Transverse colon (tissue), 4 donors: ENCODE results near the gene VN1R2. TPM values are rescaled to one million over a fixed set of nuclear protein-coding genes. Genes with fewer than 3 reads are reported as not detected.
"Not testable (repeated sequence)": the region's sequence is repeated elsewhere in the genome, so short reads cannot be mapped to it uniquely, and the experiment has no call there.

Experiments
- DNase-seq: peaks from one replicate; pipeline ENCODE4 v3.0.0-alpha.2; 2019
- H3K27ac ChIP-seq, 4 donors: fragments of 200-600 bp; sonication (generic); 2 replicates each; pipeline ENCODE4 v1.5.1; 2016 to 2018; ENCODE audit warnings: inconsistent platforms in 4 of 4
- H3K27me3 ChIP-seq: fragments of 200-600 bp; sonication (generic); 2 replicates; pipeline ENCODE4 v1.5.1; 2017; ENCODE audit warnings: inconsistent platforms
- H3K36me3 ChIP-seq, 4 donors: fragments of 200-600 bp; sonication (generic); 2 replicates each; pipeline ENCODE4 v1.5.1; 2017 to 2019; ENCODE audit warnings: inconsistent platforms in 4 of 4
- H3K4me1 ChIP-seq, 4 donors: fragments of 200-600 bp; sonication (generic); 2 replicates each; pipeline ENCODE4 v1.5.1; 2017 to 2020; ENCODE audit warnings: inconsistent platforms in 4 of 4
- H3K4me3 ChIP-seq, 4 donors: fragments of 200-600 bp; sonication (generic); 1 replicate in 1 of 4; 2 replicates in 3 of 4; pipeline versions ENCODE4 v1.5.1 to v1.6.1; 2017 to 2019; ENCODE audit warnings: inconsistent platforms in 4 of 4
- H3K9me3 ChIP-seq, 2 donors: fragments of 200-600 bp; sonication (generic); 2 replicates each; pipeline ENCODE4 v1.5.1; 2017 to 2019; ENCODE audit warnings: inconsistent platforms in 2 of 2
- EP300 ChIP-seq: sonication (generic); formaldehyde crosslinking; IDR thresholded peaks from one replicate; pipeline ENCODE4 v1.6.1; 2017; ENCODE audit warnings: antibody characterized with exemption, low read depth
- POLR2A ChIP-seq: fragments of 450-650 bp; IDR thresholded peaks from one replicate; pipeline ENCODE4 v1.6.1; 2016; ENCODE audit warnings: antibody characterized with exemption, mild to moderate bottlenecking, moderate library complexity
- POLR2AphosphoS5 ChIP-seq, 3 donors: sonication (generic); formaldehyde crosslinking; IDR thresholded peaks; one replicate each; pipeline ENCODE4 v1.6.1; 2016; ENCODE audit warnings: antibody characterized with exemption in 3 of 3
- WGBS, 2 donors: methylation state at CpG; one replicate each; pipeline ENCODE4 v1.1.5; 2018; ENCODE audit warnings: low coverage in 1 of 2; 5-methylcytosine and 5-hydroxymethylcytosine counted together
- in situ Hi-C, 4 donors: fragments of 200-750 bp; cut with MboI; loops; one replicate each; pipeline versions ENCODE4 v1.15.0 to v1.15.1; 2017; ENCODE audit warnings: low sequenced_read_pairs in 3 of 4, low pct_ligation_motif_present in 1 of 4, low pct_unique_long_range_greater_than_20kb in 1 of 4
- intact Hi-C: fragments of 100-400 bp; cut with DNase I; formaldehyde crosslinking; loops from one replicate; pipeline ENCODE4 v1.15.1; 2023; ENCODE audit warnings: low total_unique reads
- total RNA-seq, 4 donors: library from RNA; depleted of rRNA; stranded (reverse); fragments of >200 nt; gene quantifications; one replicate each; pipeline ENCODE4 v1.1.0, GENCODE V29; 2016
- TF ChIP-seq, protein P1 (sequence below), 5 experiments: fragments of 200-600 bp in 3 of 5; fragments of 450-650 bp in 2 of 5; sonication (generic) in 3 of 5; IDR thresholded peaks; 1 replicate in 2 of 5; 2 replicates in 3 of 5; pipeline ENCODE4 v1.5.1; 2016 to 2017; ENCODE audit warnings: antibody characterized with exemption in 5 of 5, inconsistent platforms in 3 of 5, mild to moderate bottlenecking in 2 of 5, moderate library complexity in 1 of 5

VN1R2 gene
- total RNA-seq, 4 donors from 2014 or later: not detected

DNA sequence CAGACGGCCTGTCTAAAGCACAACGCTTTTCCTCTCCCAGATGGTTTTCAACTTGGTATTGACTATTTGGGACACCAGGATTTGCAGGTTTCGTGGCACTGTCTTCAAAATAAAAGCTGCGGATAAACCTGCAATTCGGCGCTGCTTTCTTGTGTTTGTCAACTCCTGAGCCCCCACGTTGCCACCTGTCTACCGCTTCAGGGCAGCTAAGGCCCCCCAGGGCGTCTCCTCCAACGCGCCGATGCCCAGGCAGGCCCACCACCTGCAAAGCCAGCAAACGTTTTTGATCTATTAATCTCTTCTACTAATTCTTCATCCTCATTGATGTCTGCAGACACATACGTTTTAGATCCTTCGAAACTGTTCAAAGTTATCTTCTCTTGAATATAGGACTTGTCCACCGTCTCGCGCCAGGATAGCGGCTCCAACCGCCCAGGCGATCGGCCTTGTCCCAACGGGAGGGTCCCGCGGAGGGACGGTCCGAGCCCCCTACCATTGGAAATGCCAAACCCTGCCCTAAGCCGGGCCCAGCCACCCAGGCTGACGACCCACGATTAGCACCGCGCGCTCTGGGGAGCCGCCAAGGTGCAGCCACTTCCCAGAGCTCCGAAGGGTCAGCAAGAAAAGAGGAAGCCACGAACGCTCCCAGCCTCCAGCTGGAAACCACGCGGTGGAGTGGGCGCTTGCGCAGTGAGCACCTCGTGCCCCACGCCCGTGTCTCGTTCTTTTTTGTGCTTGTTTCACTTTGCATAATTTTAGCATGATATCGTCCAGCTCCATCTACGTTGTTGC lies 32.9 kb downstream of the VN1R2 start:
- Histone ChIP-seq H3K9me3 (peaks cover 25 to 36% of the 10 kb centered on the region in 2 donors), H3K27me3 (no peaks in the 10 kb centered on the region), H3K4me3 (no peak overlapping the region), H3K36me3 (no peaks in the 10 kb centered on the region), H3K27ac (no peak overlapping the region), H3K4me1 (no peaks in the 10 kb centered on the region)
- 94 to 95% methylated on average over 2 to 47 of the region's 47 CpGs for WGBS, 2 donors
- intact Hi-C loops: no loop called here
- no peak for DNase-seq
- TF ChIP-seq EP300 (no peak), POLR2A (no peak), POLR2AphosphoS5 (IDR thresholded peaks at IDR 0.05) (no peak)
- TF ChIP-seq, protein P1, sequence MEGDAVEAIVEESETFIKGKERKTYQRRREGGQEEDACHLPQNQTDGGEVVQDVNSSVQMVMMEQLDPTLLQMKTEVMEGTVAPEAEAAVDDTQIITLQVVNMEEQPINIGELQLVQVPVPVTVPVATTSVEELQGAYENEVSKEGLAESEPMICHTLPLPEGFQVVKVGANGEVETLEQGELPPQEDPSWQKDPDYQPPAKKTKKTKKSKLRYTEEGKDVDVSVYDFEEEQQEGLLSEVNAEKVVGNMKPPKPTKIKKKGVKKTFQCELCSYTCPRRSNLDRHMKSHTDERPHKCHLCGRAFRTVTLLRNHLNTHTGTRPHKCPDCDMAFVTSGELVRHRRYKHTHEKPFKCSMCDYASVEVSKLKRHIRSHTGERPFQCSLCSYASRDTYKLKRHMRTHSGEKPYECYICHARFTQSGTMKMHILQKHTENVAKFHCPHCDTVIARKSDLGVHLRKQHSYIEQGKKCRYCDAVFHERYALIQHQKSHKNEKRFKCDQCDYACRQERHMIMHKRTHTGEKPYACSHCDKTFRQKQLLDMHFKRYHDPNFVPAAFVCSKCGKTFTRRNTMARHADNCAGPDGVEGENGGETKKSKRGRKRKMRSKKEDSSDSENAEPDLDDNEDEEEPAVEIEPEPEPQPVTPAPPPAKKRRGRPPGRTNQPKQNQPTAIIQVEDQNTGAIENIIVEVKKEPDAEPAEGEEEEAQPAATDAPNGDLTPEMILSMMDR (IDR thresholded peaks at IDR 0.05): no peak
- in situ Hi-C loops: no loop called here

DNA sequence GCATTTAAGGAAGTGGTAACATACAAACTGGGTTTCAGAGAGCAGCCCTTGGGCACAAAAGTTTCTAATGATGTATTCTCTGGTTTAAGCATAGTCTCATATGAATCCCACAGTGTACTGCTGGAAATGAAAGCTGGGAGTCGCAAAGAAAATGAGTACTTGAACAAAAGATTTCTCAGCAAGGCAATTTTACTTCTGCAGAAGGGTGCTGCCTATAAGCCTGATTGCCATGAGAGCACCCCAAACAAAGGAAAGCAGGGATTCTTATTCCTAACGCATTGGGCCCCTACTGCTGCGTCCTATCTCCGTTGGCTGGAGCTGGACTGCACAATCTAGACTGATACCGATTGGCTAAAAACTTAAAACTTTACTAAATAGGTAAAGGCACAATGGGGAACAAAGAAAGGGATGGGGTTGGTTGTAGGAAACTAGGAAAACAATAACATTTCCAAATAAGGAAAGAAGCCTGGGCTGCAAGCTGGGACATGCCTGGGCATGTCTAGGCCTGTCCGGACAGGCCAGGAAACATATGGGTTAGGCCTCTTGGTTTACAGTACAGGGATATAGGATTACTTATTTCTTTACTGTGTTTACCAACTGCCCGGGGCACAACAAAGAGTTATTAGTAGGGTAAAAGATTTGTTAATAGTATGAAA lies 36.8 kb downstream of the VN1R2 start:
- no peak for DNase-seq
- H3K27ac ChIP-seq: no peak overlapping the region
- 73 to 76% methylated on average over 5 to 7 of the region's 7 CpGs for WGBS, 2 donors
- TF ChIP-seq, protein P1 (IDR thresholded peaks at IDR 0.05): no peak
- TF ChIP-seq POLR2A: no peak
- no peak for TF ChIP-seq POLR2AphosphoS5 (IDR thresholded peaks at IDR 0.05)
- no peak for TF ChIP-seq EP300
- H3K27me3 ChIP-seq: no peaks in the 10 kb centered on the region
- no peaks in the 10 kb centered on the region for H3K4me1 ChIP-seq
- in situ Hi-C loops: no loop called here
- no peaks in the 10 kb centered on the region for H3K36me3 ChIP-seq
- H3K4me3 ChIP-seq: no peak overlapping the region
- intact Hi-C loops: no loop called here
- peaks cover 25 to 32% of the 10 kb centered on the region in 2 donors for H3K9me3 ChIP-seq

DNA sequence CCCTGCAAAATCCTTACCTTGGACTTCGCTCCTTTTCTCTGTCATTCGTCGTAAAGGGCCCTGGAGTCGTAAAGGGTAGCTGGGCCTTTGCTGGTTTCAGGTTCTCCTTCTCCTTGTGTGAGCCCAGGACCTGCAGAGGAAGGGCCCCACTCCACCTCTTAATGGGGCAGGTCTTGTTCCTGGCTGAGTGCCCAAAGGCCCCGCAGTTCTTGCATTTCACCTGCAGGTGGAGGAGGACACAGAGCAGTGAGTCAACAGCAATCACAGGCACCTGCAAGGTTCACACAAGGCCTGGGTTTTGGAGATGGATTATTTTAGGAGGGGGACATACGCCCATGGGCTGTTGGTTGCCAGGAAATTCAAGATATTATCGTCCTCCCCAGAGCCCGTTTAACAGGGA lies 43.2 kb downstream of the VN1R2 start:
- H3K4me1 ChIP-seq, H3K27ac ChIP-seq, in situ Hi-C loops, H3K4me3 ChIP-seq, H3K27me3 ChIP-seq, H3K9me3 ChIP-seq, intact Hi-C loops, H3K36me3 ChIP-seq, DNase-seq: not testable (repeated sequence)
- no CpG with 5 or more reads among the region's 8 CpGs for whole genome bisulfite sequencing, 2 donors

DNA sequence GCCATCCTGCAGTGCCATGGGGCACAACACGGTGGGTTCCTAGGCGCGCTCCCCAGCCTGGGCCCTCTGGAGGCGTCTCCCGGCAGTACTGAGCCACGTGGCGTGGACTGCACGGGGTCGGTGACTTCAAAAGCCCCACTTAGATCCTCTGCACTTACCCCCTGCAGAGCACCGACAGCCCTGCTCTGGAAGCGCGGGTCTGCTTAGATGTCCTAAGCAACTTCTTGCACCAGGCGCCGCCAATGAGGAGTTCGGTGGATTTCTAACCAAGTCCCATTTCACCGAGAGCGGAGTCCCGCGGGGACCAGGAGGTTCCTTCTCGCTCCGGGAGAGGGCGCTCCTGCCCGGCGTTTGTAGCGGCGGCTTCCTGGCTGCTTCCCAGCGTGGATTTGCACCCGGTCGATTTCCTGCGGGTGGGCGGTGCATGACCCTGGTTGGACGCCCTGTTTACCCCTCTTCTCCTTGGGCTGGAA lies 50.3 kb downstream of the VN1R2 start:
- H3K27me3 ChIP-seq: peaks cover 19% of the 10 kb centered on the region
- DNase-seq: no peak
- 0 to 36% methylated on average over 1 to 31 of the region's 32 CpGs for WGBS, 2 donors

More for the DNA sequence above, 50.3 kb downstream of the VN1R2 start:
- no peak overlapping the region for H3K27ac ChIP-seq
- in situ Hi-C loops (no loop called here), intact Hi-C loops (no loop called here)
- no peak overlapping the region for H3K4me3 ChIP-seq
- no peaks in the 10 kb centered on the region for H3K36me3 ChIP-seq
- H3K9me3 ChIP-seq: peaks cover 3 to 4% of the 10 kb centered on the region in 2 donors
- H3K4me1 ChIP-seq: peaks cover 0 to 5% (median 2%) of the 10 kb centered on the region in 4 donors
- TF ChIP-seq EP300 (no peak), POLR2AphosphoS5 (IDR thresholded peaks at IDR 0.05) (no peak), POLR2A (no peak)
- TF ChIP-seq, protein P1 (IDR thresholded peaks at IDR 0.05): peak in 3 of 5 experiments; percentile 22 to 36 (median 35)

Other genes starting within 250 kb of the VN1R2 start
- not detected for gene ERVV-1, start 244.4 kb upstream of the VN1R2 start, total RNA-seq
- not detected for gene ERVV-2, start 213.6 kb upstream of the VN1R2 start, total RNA-seq
- 10 to 100 TPM; 23.9 to 47.0 (median 33.6) TPM for gene ZNF160, start 154.9 kb upstream of the VN1R2 start, total RNA-seq
- gene ZNF415, start 125.4 kb upstream of the VN1R2 start, total RNA-seq: 10 to 100 TPM in 2 of 4 donors, 1 to 10 TPM in 1, not detected in 1; 5.6 to 11.5 (median 10.8) TPM
- gene ZNF347, start 99.2 kb upstream of the VN1R2 start, total RNA-seq: 10 to 100 TPM in 2 of 4 donors, 1 to 10 TPM in 2; 5.6 to 12.5 (median 9.9) TPM
- 1 to 10 TPM in 2 of 4 donors, under 1 TPM in 1, not detected in 1; 1.00 to 4.4 (median 2.6) TPM for gene ZNF665, start 64.9 kb upstream of the VN1R2 start, total RNA-seq
- gene ZNF677, start 3.4 kb upstream of the VN1R2 start, total RNA-seq: 1 to 10 TPM; 3.4 to 9.7 (median 6.7) TPM
- gene VN1R4, start 9.4 kb downstream of the VN1R2 start, total RNA-seq: not detected
- 1 to 10 TPM; 1.6 to 8.4 (median 5.9) TPM for gene ZNF845, start 75.5 kb downstream of the VN1R2 start, total RNA-seq
- gene ZNF525, start 107.4 kb downstream of the VN1R2 start, total RNA-seq: 10 to 100 TPM in 3 of 4 donors, 1 to 10 TPM in 1; 9.0 to 34.8 (median 19.5) TPM
- gene ZNF765, start 136.9 kb downstream of the VN1R2 start, total RNA-seq: 10 to 100 TPM in 3 of 4 donors, 1 to 10 TPM in 1; 6.0 to 14.3 (median 11.2) TPM
- gene ZNF761, start 173.7 kb downstream of the VN1R2 start, total RNA-seq: 10 to 100 TPM in 2 of 4 donors, 1 to 10 TPM in 2; 3.0 to 15.1 (median 10.2) TPM
- 1 to 10 TPM; 1.9 to 3.8 (median 3.3) TPM for gene ZNF813, start 209.4 kb downstream of the VN1R2 start, total RNA-seq